NCI-H748 (cell line): ENCODE results near the gene PTPN2.
"Not testable (repeated sequence)": the region's sequence is repeated elsewhere in the genome, so short reads cannot be mapped to it uniquely, and the experiment has no call there.

Experiments used
- DNase-seq: peaks from one replicate; lab custom pipeline; 2025; ENCODE audit not compliant: unreplicated experiment; lab: John Stamatoyannopoulos, UW

The PTPN2 gene

GRCh38 chr18:12776821-12777471 is 107.1 kb downstream of the PTPN2 start:
- DNase-seq = no peak

- DNase-seq = not testable (repeated sequence)
Observed at GRCh38 chr18:12776415-12776814, 107.6 kb downstream of the PTPN2 start.

- no peak for DNase-seq
Observed at GRCh38 chr18:12774982-12775381, 109.1 kb downstream of the PTPN2 start.

- DNase-seq = no peak
Observed at GRCh38 chr18:12773369-12773768, 110.7 kb downstream of the PTPN2 start.

GRCh38 chr18:12772111-12772510 is 111.9 kb downstream of the PTPN2 start:
- peak; percentile 18 for DNase-seq

GRCh38 chr18:12770469-12771219 is 113.4 kb downstream of the PTPN2 start:
- no peak for DNase-seq

- DNase-seq = no peak
Observed at GRCh38 chr18:12769644-12770440, 114.2 kb downstream of the PTPN2 start.

- DNase-seq = no peak
Observed at GRCh38 chr18:12769136-12769535, 114.9 kb downstream of the PTPN2 start.

GRCh38 chr18:12768625-12769024 is 115.4 kb downstream of the PTPN2 start:
- DNase-seq = no peak

- DNase-seq = no peak
Observed at GRCh38 chr18:12767580-12768155, 116.4 kb downstream of the PTPN2 start.

- DNase-seq = no peak
Observed at GRCh38 chr18:12766986-12767433, 117.0 kb downstream of the PTPN2 start.

GRCh38 chr18:12765586-12765985 is 118.5 kb downstream of the PTPN2 start:
- no peak for DNase-seq

- peak; percentile 33 for DNase-seq
Observed at GRCh38 chr18:12765126-12765525, 118.9 kb downstream of the PTPN2 start.

- not testable (repeated sequence) for DNase-seq
Observed at GRCh38 chr18:12758566-12758965, 125.5 kb downstream of the PTPN2 start.

- not testable (repeated sequence) for DNase-seq
Observed at GRCh38 chr18:12756619-12757239, 127.3 kb downstream of the PTPN2 start.

- DNase-seq = not testable (repeated sequence)
Observed at GRCh38 chr18:12755606-12756005, 128.4 kb downstream of the PTPN2 start.

- no peak for DNase-seq
Observed at GRCh38 chr18:12754511-12754910, 129.5 kb downstream of the PTPN2 start.

- no peak for DNase-seq
Observed at GRCh38 chr18:12751891-12752290, 132.1 kb downstream of the PTPN2 start.

- no peak for DNase-seq
Observed at GRCh38 chr18:12751503-12751884, 132.5 kb downstream of the PTPN2 start.

- no peak for DNase-seq
Observed at GRCh38 chr18:12750715-12751502, 133.1 kb downstream of the PTPN2 start.
